Hepatocyte (in vitro differentiated cells): ENCODE measurements around the gene GOLGA1. TPM values are rescaled to one million over a fixed set of nuclear protein-coding genes. Genes with fewer than 3 reads are reported as not detected.
"Not testable (repeated sequence)": the region's sequence is repeated elsewhere in the genome, so short reads cannot be mapped to it uniquely, and the experiment has no call there.

ENCODE experiments used
- DNase-seq: peaks from one replicate; pipeline ENCODE4 v3.0.0-alpha.2; 2016; ENCODE audit warnings: low spot score
- H2AFZ ChIP-seq: fragments of 200-600 bp; sonication (generic); 2 replicates; pipeline ENCODE4 v1.6.0; 2016; ENCODE audit warnings: antibody characterized with exemption, mild to moderate bottlenecking
- H3K27ac ChIP-seq: fragments of 200-600 bp; sonication (generic); 2 replicates; pipeline ENCODE4 v1.5.1; 2016; ENCODE audit warnings: mild to moderate bottlenecking
- H3K27me3 ChIP-seq: fragments of 200-600 bp; sonication (generic); 2 replicates; pipeline ENCODE4 v1.6.1; 2016
- H3K36me3 ChIP-seq: fragments of 200-600 bp; sonication (generic); replicated peaks from 2 replicates; pipeline ENCODE4 v1.5.1; 2016; ENCODE audit warnings: low read depth; ENCODE audit not compliant: insufficient read depth
- H3K4me1 ChIP-seq: fragments of 200-600 bp; sonication (generic); 2 replicates; pipeline ENCODE4 v1.5.1; 2016; ENCODE audit warnings: mild to moderate bottlenecking, moderate library complexity; ENCODE audit not compliant: insufficient read depth
- H3K4me2 ChIP-seq: fragments of 200-600 bp; sonication (generic); 2 replicates; pipeline ENCODE4 v1.6.0; 2016
- H3K4me3 ChIP-seq: fragments of 200-600 bp; sonication (generic); 2 replicates; pipeline ENCODE4 v1.5.1; 2016; ENCODE audit warnings: mild to moderate bottlenecking
- H3K79me2 ChIP-seq: fragments of 200-600 bp; sonication (generic); 2 replicates; pipeline ENCODE4 v1.6.0; 2017; ENCODE audit warnings: mild to moderate bottlenecking
- H3K9me2 ChIP-seq: fragments of 200-600 bp; sonication (generic); replicated peaks from 2 replicates; pipeline ENCODE4 v1.6.0; 2017; ENCODE audit warnings: mild to moderate bottlenecking; ENCODE audit not compliant: insufficient read depth
- H3K9me3 ChIP-seq: fragments of 200-600 bp; sonication (generic); 2 replicates; pipeline ENCODE4 v1.5.1; 2016; ENCODE audit warnings: low read depth, mild to moderate bottlenecking
- H4K20me1 ChIP-seq: fragments of 200-600 bp; sonication (generic); 2 replicates; pipeline ENCODE4 v1.6.0; 2016; ENCODE audit warnings: mild to moderate bottlenecking; ENCODE audit not compliant: insufficient read depth, poor library complexity, severe bottlenecking
- CTCF ChIP-seq: fragments of 200-600 bp; sonication (generic); IDR thresholded peaks from 2 replicates; pipeline ENCODE4 v1.5.1; 2016; ENCODE audit warnings: antibody characterized with exemption, mild to moderate bottlenecking; ENCODE audit not compliant: poor library complexity
- EZH2 ChIP-seq: fragments of 200-600 bp; sonication (generic); IDR thresholded peaks from 2 replicates; pipeline ENCODE4 v1.6.1; 2016; ENCODE audit warnings: antibody characterized with exemption, mild to moderate bottlenecking, borderline replicate concordance
- EZH2phosphoT487 ChIP-seq: fragments of 200-600 bp; sonication (generic); IDR thresholded peaks from one replicate; pipeline ENCODE4 v1.6.1; 2018; ENCODE audit warnings: antibody characterized with exemption, mild to moderate bottlenecking, low read depth, moderate library complexity; ENCODE audit not compliant: unreplicated experiment, severe bottlenecking
- WGBS: methylation state at CpG from one replicate; pipeline ENCODE4 v1.1.6; 2016; ENCODE audit warnings: low lambda C conversion rate; ENCODE audit errors: missing lambda C conversion rate; 5-methylcytosine and 5-hydroxymethylcytosine counted together
- polyA plus RNA-seq: library from polyadenylated mRNA; unstranded; fragments of >200 nt; fragmentation: Nextera tagmentation; extraction: Ambion mirVana; gene quantifications from 2 replicates; pipeline ENCODE4 v1.2.1, GENCODE V29; 2016
- total RNA-seq: library from RNA; depleted of rRNA; stranded (reverse); fragments of >200 nt; gene quantifications from 2 replicates; pipeline ENCODE4 v1.2.3, GENCODE V29; 2014

GOLGA1 gene
- total and polyA plus RNA-seq, 2 experiments from 2014 or later = 10.1 to 12.9 TPM

- TF ChIP-seq EZH2phosphoT487 (no peak), CTCF (no peak), EZH2 (no peak)
Measured at GRCh38 chr9:124934290-124934689, 6.6 kb downstream of the GOLGA1 start.

GRCh38 chr9:124932333-124932732 is 8.6 kb downstream of the GOLGA1 start:
- Histone ChIP-seq H3K4me3 (no peak overlapping the region), H3K27me3 (no peaks in the 10 kb centered on the region), H3K9me2 (no peaks in the 10 kb centered on the region), H3K79me2 (no peaks in the 10 kb centered on the region), H4K20me1 (no peaks in the 10 kb centered on the region), H3K9me3 (no peaks in the 10 kb centered on the region), H3K36me3 (no peaks in the 10 kb centered on the region), H2AFZ (no peak overlapping the region), H3K4me2 (no peak overlapping the region), H3K27ac (no peak overlapping the region), H3K4me1 (no peaks in the 10 kb centered on the region)
- 83% methylated on average over 1 of the region's 1 CpG for WGBS
- TF ChIP-seq EZH2phosphoT487 (no peak), CTCF (no peak), EZH2 (no peak)
- DNase-seq = no peak

More at GRCh38 chr9:124934290-124934689, 6.6 kb downstream of the GOLGA1 start:
- Histone ChIP-seq H3K9me2 (no peaks in the 10 kb centered on the region), H3K4me1 (no peaks in the 10 kb centered on the region), H3K36me3 (no peaks in the 10 kb centered on the region), H2AFZ (no peak overlapping the region), H4K20me1 (no peaks in the 10 kb centered on the region), H3K4me2 (no peak overlapping the region), H3K4me3 (no peak overlapping the region), H3K9me3 (no peaks in the 10 kb centered on the region), H3K27ac (peak overlapping the region; percentile 25), H3K27me3 (no peaks in the 10 kb centered on the region), H3K79me2 (no peaks in the 10 kb centered on the region)
- DNase-seq = peak; percentile 8

GRCh38 chr9:124929464-124929863 is 11.4 kb downstream of the GOLGA1 start:
- H3K4me3 ChIP-seq = no peak overlapping the region
- H3K36me3 ChIP-seq = no peaks in the 10 kb centered on the region
- no peaks in the 10 kb centered on the region for H4K20me1 ChIP-seq
- no peaks in the 10 kb centered on the region for H3K9me2 ChIP-seq
- 97% methylated on average over 3 of the region's 3 CpGs for WGBS
- H3K27ac ChIP-seq = no peak overlapping the region
- no peaks in the 10 kb centered on the region for H3K27me3 ChIP-seq
- no peaks in the 10 kb centered on the region for H3K4me1 ChIP-seq
- no peak for TF ChIP-seq EZH2
- no peak for TF ChIP-seq EZH2phosphoT487
- no peaks in the 10 kb centered on the region for H3K79me2 ChIP-seq
- no peaks in the 10 kb centered on the region for H3K9me3 ChIP-seq
- no peak for DNase-seq
- H2AFZ ChIP-seq = no peak overlapping the region
- H3K4me2 ChIP-seq = no peak overlapping the region

GRCh38 chr9:124928116-124928515 is 12.8 kb downstream of the GOLGA1 start:
- Histone ChIP-seq H2AFZ (no peak overlapping the region), H3K27me3 (no peaks in the 10 kb centered on the region), H3K4me3 (no peak overlapping the region), H3K4me1 (no peaks in the 10 kb centered on the region), H3K4me2 (no peak overlapping the region), H3K36me3 (no peaks in the 10 kb centered on the region), H3K79me2 (no peaks in the 10 kb centered on the region), H3K27ac (no peak overlapping the region), H4K20me1 (no peaks in the 10 kb centered on the region), H3K9me2 (no peaks in the 10 kb centered on the region), H3K9me3 (no peaks in the 10 kb centered on the region)
- TF ChIP-seq EZH2 = no peak
- no peak for TF ChIP-seq EZH2phosphoT487
- TF ChIP-seq CTCF = no peak
- DNase-seq = no peak
- WGBS = 94% methylated on average over 3 of the region's 3 CpGs

- DNase-seq = not testable (repeated sequence)
- 97% methylated on average over 6 of the region's 6 CpGs for WGBS
Measured at GRCh38 chr9:124920394-124920793, 20.5 kb downstream of the GOLGA1 start.

More at GRCh38 chr9:124920394-124920793, 20.5 kb downstream of the GOLGA1 start:
- not testable (repeated sequence) for H2AFZ ChIP-seq, H3K4me2 ChIP-seq, H4K20me1 ChIP-seq, H3K4me3 ChIP-seq, H3K27me3 ChIP-seq, H3K9me3 ChIP-seq, H3K36me3 ChIP-seq, H3K79me2 ChIP-seq, H3K4me1 ChIP-seq, H3K27ac ChIP-seq, H3K9me2 ChIP-seq
